Measurements from ENCODE around the gene MAN2A1.

Gene MAN2A1

DNA sequence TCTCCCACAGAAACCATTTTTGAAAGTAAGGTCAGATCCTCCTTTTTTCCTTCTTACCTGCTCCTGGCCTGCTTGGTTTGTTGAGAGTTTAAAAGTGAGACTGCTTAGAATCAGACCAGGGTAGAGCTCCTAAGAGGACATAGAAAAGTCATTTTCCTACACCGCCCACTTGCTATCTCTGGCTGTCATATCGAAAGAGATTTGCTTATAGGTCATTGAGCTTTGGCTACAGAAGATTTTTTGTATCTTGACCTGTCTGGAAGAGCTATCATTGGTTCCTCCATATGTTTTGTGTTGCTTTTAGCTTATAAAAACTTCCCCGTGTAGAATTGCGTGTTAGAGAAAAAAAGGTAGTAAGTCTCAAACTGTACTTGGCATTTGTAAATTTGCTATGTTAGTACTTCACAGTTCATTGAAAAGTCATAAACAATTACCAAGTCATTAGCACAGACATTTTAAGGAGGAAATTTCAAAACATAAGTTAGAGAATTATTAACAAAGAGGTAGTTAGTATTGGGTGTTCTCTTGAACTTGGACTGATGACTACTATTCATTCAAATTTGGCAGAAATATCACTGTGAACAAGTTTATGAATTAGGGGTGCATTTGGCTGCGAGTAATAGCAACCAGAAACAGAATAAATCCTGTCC is 96.6 kb downstream of the MAN2A1 start:
- Histone ChIP-seq H3K9ac (ENCODE audit: low read depth, low read length) (no peak overlapping the region), H3K9me3 (ENCODE audit: insufficient read depth, low read depth, low read length) (peaks cover 9% of the 10 kb centered on the region; the same call in 1 of the 2 replicates), H3K36me3 (ENCODE audit: insufficient read depth, low read length) (peaks cover 95% of the 10 kb centered on the region), H3K4me3 (ENCODE audit: low read length) (no peak overlapping the region), H3K27ac (ENCODE audit: low read depth, low read length) (no peak overlapping the region), H3K27me3 (ENCODE audit: insufficient read depth, low read length) (no peaks in the 10 kb centered on the region), H3K4me1 (ENCODE audit: insufficient read depth, low read length) (no peaks in the 10 kb centered on the region)
- 96% methylated on average over 5 of the region's 5 CpGs for WGBS

GRCh38 chr5:109788596-109788995 is 98.9 kb downstream of the MAN2A1 start:
- H3K27ac ChIP-seq (ENCODE audit: low read depth, low read length) = no peak overlapping the region
- H3K4me1 ChIP-seq (ENCODE audit: insufficient read depth, low read length) = no peaks in the 10 kb centered on the region
- WGBS = 98% methylated on average over 2 of the region's 3 CpGs
- peaks cover 25% of the 10 kb centered on the region for H3K9me3 ChIP-seq (ENCODE audit: insufficient read depth, low read depth, low read length)
- no peak overlapping the region for H3K4me3 ChIP-seq (ENCODE audit: low read length)
- H3K36me3 ChIP-seq (ENCODE audit: insufficient read depth, low read length) = peaks cover 95% of the 10 kb centered on the region
- no peaks in the 10 kb centered on the region for H3K27me3 ChIP-seq (ENCODE audit: insufficient read depth, low read length)
- no peak overlapping the region for H3K9ac ChIP-seq (ENCODE audit: low read depth, low read length)

- Histone ChIP-seq H3K4me1 (ENCODE audit: insufficient read depth, low read length) (no peaks in the 10 kb centered on the region), H3K27me3 (ENCODE audit: insufficient read depth, low read length) (no peaks in the 10 kb centered on the region), H3K36me3 (ENCODE audit: insufficient read depth, low read length) (peaks cover 99% of the 10 kb centered on the region), H3K27ac (ENCODE audit: low read depth, low read length) (no peak overlapping the region), H3K4me3 (ENCODE audit: low read length) (no peak overlapping the region), H3K9me3 (ENCODE audit: insufficient read depth, low read depth, low read length) (peaks cover 25% of the 10 kb centered on the region), H3K9ac (ENCODE audit: low read depth, low read length) (no peak overlapping the region)
- 93% methylated on average over 1 of the region's 1 CpG for WGBS
These were observed 102.9 kb downstream of the MAN2A1 start for GRCh38 chr5:109792613-109793012.

GRCh38 chr5:109803854-109804253 is 114.1 kb downstream of the MAN2A1 start:
- Histone ChIP-seq H3K4me1 (ENCODE audit: insufficient read depth, low read length) (peaks cover 12% of the 10 kb centered on the region; the same call in 1 of the 2 replicates), H3K27me3 (ENCODE audit: insufficient read depth, low read length) (no peaks in the 10 kb centered on the region), H3K9ac (ENCODE audit: low read depth, low read length) (no peak overlapping the region), H3K36me3 (ENCODE audit: insufficient read depth, low read length) (peaks cover 35% of the 10 kb centered on the region), H3K4me3 (ENCODE audit: low read length) (no peak overlapping the region), H3K27ac (ENCODE audit: low read depth, low read length) (no peak overlapping the region), H3K9me3 (ENCODE audit: insufficient read depth, low read depth, low read length) (no peaks in the 10 kb centered on the region)
- 100% methylated on average over 2 of the region's 2 CpGs for WGBS

GRCh38 chr5:109805472-109805871 is 115.7 kb downstream of the MAN2A1 start:
- no peaks in the 10 kb centered on the region for H3K9me3 ChIP-seq (ENCODE audit: insufficient read depth, low read depth, low read length)
- no peaks in the 10 kb centered on the region for H3K27me3 ChIP-seq (ENCODE audit: insufficient read depth, low read length)
- H3K27ac ChIP-seq (ENCODE audit: low read depth, low read length) = no peak overlapping the region
- WGBS = 86% methylated on average over 3 of the region's 3 CpGs
- peaks cover 43% of the 10 kb centered on the region for H3K36me3 ChIP-seq (ENCODE audit: insufficient read depth, low read length)
- no peak overlapping the region for H3K9ac ChIP-seq (ENCODE audit: low read depth, low read length)
- H3K4me1 ChIP-seq (ENCODE audit: insufficient read depth, low read length) = peaks cover 12% of the 10 kb centered on the region; the same call in 1 of the 2 replicates
- H3K4me3 ChIP-seq (ENCODE audit: low read length) = no peak overlapping the region

DNA sequence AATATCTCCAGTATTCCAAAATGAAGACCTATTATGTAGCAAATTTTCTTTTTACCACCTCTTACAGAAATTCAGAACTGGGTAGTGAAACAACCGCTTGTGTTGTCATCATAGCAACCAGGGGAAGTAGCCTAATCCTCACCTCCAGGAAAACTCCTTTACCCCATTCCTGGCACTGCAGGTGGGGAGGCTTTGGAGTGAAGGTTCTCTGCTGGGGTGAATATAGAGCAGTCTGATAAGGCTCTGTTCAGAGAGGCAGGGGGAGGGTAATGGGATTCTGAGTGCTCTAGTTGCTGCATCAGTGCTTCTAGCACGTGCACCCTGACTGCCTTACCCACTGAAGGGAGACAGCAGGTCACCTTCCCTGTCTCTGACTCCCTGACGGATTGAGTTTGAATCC is 116.2 kb downstream of the MAN2A1 start:
- H3K4me3 ChIP-seq (ENCODE audit: low read length) = no peak overlapping the region
- peaks cover 43% of the 10 kb centered on the region for H3K36me3 ChIP-seq (ENCODE audit: insufficient read depth, low read length)
- WGBS = 64% methylated on average over 3 of the region's 3 CpGs
- H3K27ac ChIP-seq (ENCODE audit: low read depth, low read length) = no peak overlapping the region
- H3K4me1 ChIP-seq (ENCODE audit: insufficient read depth, low read length) = peaks cover 12% of the 10 kb centered on the region; the same call in 1 of the 2 replicates
- H3K9ac ChIP-seq (ENCODE audit: low read depth, low read length) = no peak overlapping the region
- no peaks in the 10 kb centered on the region for H3K27me3 ChIP-seq (ENCODE audit: insufficient read depth, low read length)
- no peaks in the 10 kb centered on the region for H3K9me3 ChIP-seq (ENCODE audit: insufficient read depth, low read depth, low read length)

GRCh38 chr5:109812698-109813097 is 123.0 kb downstream of the MAN2A1 start:
- WGBS = no CpG with 5 or more reads among the region's 2 CpGs
- no peak overlapping the region for H3K9ac ChIP-seq (ENCODE audit: low read depth, low read length)
- H3K4me3 ChIP-seq (ENCODE audit: low read length) = no peak overlapping the region
- H3K27ac ChIP-seq (ENCODE audit: low read depth, low read length) = no peak overlapping the region
- no peaks in the 10 kb centered on the region for H3K27me3 ChIP-seq (ENCODE audit: insufficient read depth, low read length)
- no peaks in the 10 kb centered on the region for H3K4me1 ChIP-seq (ENCODE audit: insufficient read depth, low read length)
- no peaks in the 10 kb centered on the region for H3K9me3 ChIP-seq (ENCODE audit: insufficient read depth, low read depth, low read length)
- peaks cover 79% of the 10 kb centered on the region for H3K36me3 ChIP-seq (ENCODE audit: insufficient read depth, low read length)

DNA sequence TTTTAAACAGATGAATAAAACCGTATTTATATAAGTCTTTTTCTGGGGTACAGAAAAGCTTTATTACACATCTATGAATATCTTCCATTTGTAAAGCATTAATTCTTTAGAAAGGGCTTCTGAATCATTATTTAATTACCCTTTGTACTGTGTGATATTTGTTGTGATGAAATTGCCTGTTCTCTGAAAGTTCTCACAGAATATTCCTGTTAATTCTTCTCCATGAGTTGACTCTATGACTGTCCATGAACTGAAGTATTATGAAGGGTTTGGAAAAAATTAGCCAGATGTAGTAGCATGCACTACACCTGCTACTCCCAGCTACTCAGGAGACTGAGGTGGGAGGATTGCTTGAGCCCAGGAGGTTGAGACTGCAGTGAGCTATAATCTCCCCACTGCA is 127.0 kb downstream of the MAN2A1 start:
- H3K9ac ChIP-seq (ENCODE audit: low read depth, low read length) = no peak overlapping the region
- H3K4me1 ChIP-seq (ENCODE audit: insufficient read depth, low read length) = no peaks in the 10 kb centered on the region
- no peaks in the 10 kb centered on the region for H3K9me3 ChIP-seq (ENCODE audit: insufficient read depth, low read depth, low read length)
- no peak overlapping the region for H3K27ac ChIP-seq (ENCODE audit: low read depth, low read length)
- peaks cover 90% of the 10 kb centered on the region for H3K36me3 ChIP-seq (ENCODE audit: insufficient read depth, low read length)
- H3K27me3 ChIP-seq (ENCODE audit: insufficient read depth, low read length) = no peaks in the 10 kb centered on the region
- no CpG with 5 or more reads among the region's 1 CpG for WGBS
- no peak overlapping the region for H3K4me3 ChIP-seq (ENCODE audit: low read length)

- peaks cover 88% of the 10 kb centered on the region for H3K36me3 ChIP-seq (ENCODE audit: insufficient read depth, low read length)
These were observed 130.2 kb downstream of the MAN2A1 start for GRCh38 chr5:109819878-109820277.

GRCh38 chr5:109823597-109823996 is 133.9 kb downstream of the MAN2A1 start:
- H3K36me3 ChIP-seq (ENCODE audit: insufficient read depth, low read length) = peaks cover 94% of the 10 kb centered on the region
- no peaks in the 10 kb centered on the region for H3K27me3 ChIP-seq (ENCODE audit: insufficient read depth, low read length)
- WGBS = 93% methylated on average over 3 of the region's 4 CpGs
- no peaks in the 10 kb centered on the region for H3K9me3 ChIP-seq (ENCODE audit: insufficient read depth, low read depth, low read length)
- no peak overlapping the region for H3K9ac ChIP-seq (ENCODE audit: low read depth, low read length)
- H3K27ac ChIP-seq (ENCODE audit: low read depth, low read length) = no peak overlapping the region
- H3K4me1 ChIP-seq (ENCODE audit: insufficient read depth, low read length) = no peaks in the 10 kb centered on the region
- no peak overlapping the region for H3K4me3 ChIP-seq (ENCODE audit: low read length)

More at GRCh38 chr5:109819878-109820277, 130.2 kb downstream of the MAN2A1 start:
- Histone ChIP-seq H3K27me3 (ENCODE audit: insufficient read depth, low read length) (no peaks in the 10 kb centered on the region), H3K4me1 (ENCODE audit: insufficient read depth, low read length) (no peaks in the 10 kb centered on the region), H3K9me3 (ENCODE audit: insufficient read depth, low read depth, low read length) (no peaks in the 10 kb centered on the region), H3K9ac (ENCODE audit: low read depth, low read length) (no peak overlapping the region), H3K27ac (ENCODE audit: low read depth, low read length) (no peak overlapping the region), H3K4me3 (ENCODE audit: low read length) (no peak overlapping the region)
- no CpG with 5 or more reads among the region's 2 CpGs for WGBS

DNA sequence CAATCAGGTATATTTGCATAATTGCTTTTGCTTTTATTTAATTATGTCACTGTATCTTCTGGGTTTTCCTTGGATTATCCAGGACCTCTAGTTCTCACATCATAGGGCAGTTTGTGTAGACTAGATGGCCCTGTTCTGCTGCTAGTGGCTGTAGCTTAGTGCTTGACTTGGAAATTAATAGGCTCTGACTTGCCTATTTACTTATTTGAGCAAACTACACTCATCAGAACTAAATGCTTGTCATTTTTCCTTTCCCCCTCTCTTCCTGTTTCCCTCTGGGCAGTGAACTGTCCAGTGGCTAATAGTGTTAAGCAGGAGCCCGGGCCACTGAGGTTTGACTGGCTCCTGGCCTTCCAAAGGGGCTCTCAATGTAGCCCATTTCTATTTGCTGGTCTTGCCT is 135.7 kb downstream of the MAN2A1 start:
- Histone ChIP-seq H3K4me3 (ENCODE audit: low read length) (no peak overlapping the region), H3K9me3 (ENCODE audit: insufficient read depth, low read depth, low read length) (no peaks in the 10 kb centered on the region), H3K36me3 (ENCODE audit: insufficient read depth, low read length) (peaks cover 91% of the 10 kb centered on the region), H3K4me1 (ENCODE audit: insufficient read depth, low read length) (no peaks in the 10 kb centered on the region), H3K27ac (ENCODE audit: low read depth, low read length) (no peak overlapping the region), H3K27me3 (ENCODE audit: insufficient read depth, low read length) (no peaks in the 10 kb centered on the region), H3K9ac (ENCODE audit: low read depth, low read length) (no peak overlapping the region)
- WGBS = 97% methylated on average over 1 of the region's 1 CpG

DNA sequence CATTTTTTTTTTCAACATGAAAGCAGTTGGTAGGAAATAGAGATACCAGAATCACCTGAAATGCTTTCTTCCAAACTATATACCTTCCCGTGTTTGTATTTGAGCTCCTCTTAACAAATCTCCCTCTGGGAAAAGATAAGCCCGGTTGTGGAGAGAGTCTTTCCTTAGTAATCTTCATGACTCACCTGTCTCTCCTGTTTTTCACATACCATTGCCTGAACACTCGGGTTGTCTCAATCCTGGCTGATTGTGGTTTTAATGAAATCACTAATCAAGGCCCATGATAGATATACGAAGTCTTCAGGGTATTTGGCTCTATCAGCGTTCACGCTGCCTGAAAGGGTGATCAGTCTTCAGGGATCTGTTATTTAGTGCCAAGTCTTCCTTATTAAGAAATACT is 136.7 kb downstream of the MAN2A1 start:
- Histone ChIP-seq H3K27me3 (ENCODE audit: insufficient read depth, low read length) (no peaks in the 10 kb centered on the region), H3K9me3 (ENCODE audit: insufficient read depth, low read depth, low read length) (0 out of 2 replicates have a peak, but pooled peaks cover 2% of the 10 kb centered on the region), H3K27ac (ENCODE audit: low read depth, low read length) (no peak overlapping the region), H3K4me1 (ENCODE audit: insufficient read depth, low read length) (no peaks in the 10 kb centered on the region), H3K9ac (ENCODE audit: low read depth, low read length) (no peak overlapping the region), H3K4me3 (ENCODE audit: low read length) (no peak overlapping the region), H3K36me3 (ENCODE audit: insufficient read depth, low read length) (peaks cover 91% of the 10 kb centered on the region)
- 82% methylated on average over 6 of the region's 6 CpGs for WGBS
